ENCODE measurements around the gene LRFN4.

- no peak for TF ChIP-seq CTCF (IDR thresholded peaks at IDR 0.05)
- no peak for TF ChIP-seq POLR2A (IDR thresholded peaks at IDR 0.05)
Observed at GRCh38 chr11:66857927-66858185, 992 bp downstream of the LRFN4 start.
